H1 (cell line): ENCODE data around the gene KCTD12. TPM values are rescaled to one million over a fixed set of nuclear protein-coding genes. Genes with fewer than 3 reads are reported as not detected.

Source experiments
- JUN ChIP-seq: IDR thresholded peaks from 2 replicates; pipeline ENCODE4 v1.6.1; 2011; ENCODE audit warnings: low read depth, mild to moderate bottlenecking, improper control_type of control experiment, low read length
- polyA plus RNA-seq, 7 experiments: library from polyadenylated mRNA; depleted of rRNA in 3 of 7; stranded (reverse) in 5 of 7; unstranded in 2 of 7; fragments of >200 nt in 5 of 7; fragments of 200-250 nt in 2 of 7; gene quantifications; 1 replicate in 5 of 7; 2 replicates in 1 of 7; 4 replicates in 1 of 7; pipeline versions ENCODE4 v1.2.1 to v1.2.3, GENCODE V29; 2011 to 2013; ENCODE audit warnings: missing spikeins in 2 of 7, mixed read lengths in 2 of 7
- total RNA-seq: library from RNA; stranded (reverse); fragmentation: NEBNext Ultra II Directional; extraction: Animal tissue kit (Norgen Biotek cat#: 25700); gene quantifications from 2 replicates; pipeline ENCODE4 v1.2.1, GENCODE V29; 2021
- TF ChIP-seq, protein P1 (sequence below): IDR thresholded peaks from 2 replicates; pipeline ENCODE4 v1.6.1; 2011; ENCODE audit warnings: low read length, improper control_type of control experiment

KCTD12 gene
- total and polyA plus RNA-seq, 2 of the 8 experiments (the other 6 are each of a cell fraction or from before 2014, with no cell fraction given): 2.5 to 9.6 TPM

DNA sequence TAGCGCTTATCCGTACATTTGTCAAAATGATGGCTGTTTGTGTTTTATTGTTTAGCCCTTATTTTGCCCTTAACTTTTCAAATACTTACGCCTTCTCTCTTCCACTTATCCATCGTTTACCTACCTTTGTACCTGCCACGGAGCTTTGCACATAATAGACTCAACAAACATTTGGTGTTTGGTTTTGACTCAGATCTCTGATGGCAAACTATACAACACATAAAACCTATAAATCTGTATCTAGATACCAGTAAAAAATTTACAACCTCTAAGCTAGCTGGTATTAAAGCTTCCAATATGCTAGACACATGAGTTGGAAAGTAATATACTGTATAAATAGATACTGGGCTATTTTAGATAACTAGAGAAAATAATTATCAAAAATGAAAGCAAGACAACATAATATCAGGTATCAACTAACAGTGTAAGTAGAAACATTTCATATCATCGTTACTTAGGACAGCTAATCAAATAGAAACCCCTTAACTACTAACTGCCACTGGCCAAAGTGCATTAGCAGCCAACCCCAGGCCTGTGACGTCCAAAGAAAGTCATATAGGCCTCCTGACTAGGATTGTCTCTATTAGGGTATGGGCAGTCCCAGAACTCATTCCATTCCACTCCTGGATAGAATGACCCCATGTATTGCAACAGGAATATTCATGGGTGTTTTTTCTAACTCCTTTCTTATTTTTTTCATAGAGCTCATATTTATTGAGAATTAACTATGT is 53.8 kb downstream of the KCTD12 start (continued):
- TF ChIP-seq, protein P1, sequence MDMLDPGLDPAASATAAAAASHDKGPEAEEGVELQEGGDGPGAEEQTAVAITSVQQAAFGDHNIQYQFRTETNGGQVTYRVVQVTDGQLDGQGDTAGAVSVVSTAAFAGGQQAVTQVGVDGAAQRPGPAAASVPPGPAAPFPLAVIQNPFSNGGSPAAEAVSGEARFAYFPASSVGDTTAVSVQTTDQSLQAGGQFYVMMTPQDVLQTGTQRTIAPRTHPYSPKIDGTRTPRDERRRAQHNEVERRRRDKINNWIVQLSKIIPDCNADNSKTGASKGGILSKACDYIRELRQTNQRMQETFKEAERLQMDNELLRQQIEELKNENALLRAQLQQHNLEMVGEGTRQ: no peak
- TF ChIP-seq JUN: no peak
- TF ChIP-seq, all 59 proteins: peak for 0
